Measurements from ENCODE around the gene PHLDB3. TPM values are rescaled to one million over a fixed set of nuclear protein-coding genes. Genes with fewer than 3 reads are reported as not detected.

Gene PHLDB3
- total and polyA plus RNA-seq, 2 of the 4 experiments (the other 2 are of a cell fraction) = 2.9 to 10.6 TPM

DNA sequence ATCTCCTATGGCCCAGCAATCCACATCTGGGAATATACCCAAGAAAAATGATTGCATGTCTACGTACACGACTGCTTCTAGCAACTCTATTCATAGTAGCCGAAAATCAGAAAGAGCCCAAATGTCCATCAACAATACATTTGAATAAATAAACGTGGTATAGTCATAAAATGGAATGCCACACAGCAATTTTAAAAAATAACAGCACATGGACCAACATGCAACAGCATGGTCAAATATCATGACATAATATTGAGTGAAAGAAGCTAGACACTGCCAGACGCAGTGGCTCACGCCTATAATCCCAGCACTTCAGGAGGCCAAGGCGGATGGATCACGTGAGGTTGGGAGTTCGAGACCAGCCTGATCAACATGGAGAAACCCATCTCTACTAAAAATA, 73.6 kb downstream of the PHLDB3 start:
- Histone ChIP-seq H4K8ac (ENCODE audit: low read depth in 2 of 2, low read length in 2 of 2) (no peak overlapping the region), H3K9me1 (ENCODE audit: insufficient read depth, low read length) (no peaks in the 10 kb centered on the region), H2BK5ac (ENCODE audit: low read depth, low read length, poor library complexity, severe bottlenecking) (no peak overlapping the region), H4K5ac (ENCODE audit: low read depth, low read length) (no peak overlapping the region), H2BK15ac (ENCODE audit: low read depth, low read length) (no peak overlapping the region), H3K4me3 (ENCODE audit: insufficient read depth, low read depth, low read length) (no peak overlapping the region), H3K9me3 (ENCODE audit: control insufficient read depth, insufficient read depth, low read length) (no peaks in the 10 kb centered on the region), H3K14ac (replicated peaks; ENCODE audit: low read depth, low read length) (no peak overlapping the region), H4K20me1 (ENCODE audit: insufficient read depth, low read length) (no peaks in the 10 kb centered on the region), H3K4me2 (ENCODE audit: low read depth, low read length) (no peak overlapping the region), H2AK5ac (ENCODE audit: low read depth, low read length) (no peak overlapping the region), H3K79me1 (ENCODE audit: low read depth in 1 of 2, low read length in 2 of 2) (no peaks in the 10 kb centered on the region), H3K27ac (ENCODE audit: insufficient read depth, low read length) (no peak overlapping the region), H3K36me3 (ENCODE audit: control insufficient read depth, insufficient read depth, low read length) (no peaks in the 10 kb centered on the region), H3K9ac (ENCODE audit: low read depth, low read length) (no peak overlapping the region), H4K91ac (ENCODE audit: insufficient read depth, low read depth, low read length) (no peak overlapping the region), H2AFZ (replicated peaks; ENCODE audit: low read length, poor library complexity) (no peak overlapping the region), H3K56ac (ENCODE audit: extremely low read depth, insufficient read depth, low read length) (no peak overlapping the region), H3K23ac (ENCODE audit: low read depth, low read length) (no peak overlapping the region), H3K27me3 (ENCODE audit: control insufficient read depth, insufficient read depth, low read length) (0 out of 2 replicates have a peak, but pooled peaks cover 1% of the 10 kb centered on the region), H2AK9ac (replicated peaks; ENCODE audit: low read depth, low read length, poor library complexity) (no peak overlapping the region), H2BK120ac (ENCODE audit: low read depth, low read length) (no peak overlapping the region), H3K18ac (ENCODE audit: low read depth, low read length) (no peak overlapping the region), H3K4ac (ENCODE audit: low read depth, low read length) (no peak overlapping the region), H3K4me1 (ENCODE audit: control insufficient read depth, insufficient read depth, low read length) (no peaks in the 10 kb centered on the region), H2BK20ac (ENCODE audit: low read depth, low read length) (no peak overlapping the region)
- in situ Hi-C loops (cut with MboI; ENCODE audit: low sequenced_read_pairs) (no loop called here), dilution Hi-C loops (cut with HindIII; ENCODE audit: low sequenced_read_pairs, unreplicated experiment) (no loop called here), intact Hi-C loops (cut with micrococcal nuclease) (loop anchor here (5.0 kb wide), 1 partner anchor 221 kb away; no protein-coding TSS in a partner anchor)
- CTCF ChIA-PET = no interaction called here
- POLR2A ChIA-PET (ENCODE audit: unreplicated experiment) = no interaction called here
- no CpG with 5 or more reads among the region's 9 CpGs for WGBS, 2 experiments (ENCODE audit: extremely low coverage in 2 of 2, insufficient read length in 1 of 2)
- ATAC-seq (ENCODE audit: low read depth) (no peak), DNase-seq (no peak)
- TF ChIP-seq NFE2L2 (IDR thresholded peaks at IDR 0.05; ENCODE audit: low read depth, low read length) = no peak
- TF ChIP-seq FOS (IDR thresholded peaks at IDR 0.05; ENCODE audit: low read depth, low read length) = no peak
- no peak for TF ChIP-seq POLR2A (IDR thresholded peaks at IDR 0.05; ENCODE audit: low read depth, low read length)
- TF ChIP-seq CHD1 (IDR thresholded peaks at IDR 0.05; ENCODE audit: low read depth, low read length) = no peak
- TF ChIP-seq BHLHE40 (IDR thresholded peaks at IDR 0.05; ENCODE audit: low read depth, low read length) = no peak
- TF ChIP-seq RAD21 (IDR thresholded peaks at IDR 0.05; ENCODE audit: low read length) = no peak
- TF ChIP-seq SMC3 (IDR thresholded peaks at IDR 0.05; ENCODE audit: low read depth, low read length) = no peak
- TF ChIP-seq MAZ (IDR thresholded peaks at IDR 0.05; ENCODE audit: borderline replicate concordance, low read depth, low read length) = no peak
- TF ChIP-seq, protein P1, sequence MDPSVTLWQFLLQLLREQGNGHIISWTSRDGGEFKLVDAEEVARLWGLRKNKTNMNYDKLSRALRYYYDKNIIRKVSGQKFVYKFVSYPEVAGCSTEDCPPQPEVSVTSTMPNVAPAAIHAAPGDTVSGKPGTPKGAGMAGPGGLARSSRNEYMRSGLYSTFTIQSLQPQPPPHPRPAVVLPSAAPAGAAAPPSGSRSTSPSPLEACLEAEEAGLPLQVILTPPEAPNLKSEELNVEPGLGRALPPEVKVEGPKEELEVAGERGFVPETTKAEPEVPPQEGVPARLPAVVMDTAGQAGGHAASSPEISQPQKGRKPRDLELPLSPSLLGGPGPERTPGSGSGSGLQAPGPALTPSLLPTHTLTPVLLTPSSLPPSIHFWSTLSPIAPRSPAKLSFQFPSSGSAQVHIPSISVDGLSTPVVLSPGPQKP (IDR thresholded peaks at IDR 0.05; ENCODE audit: borderline replicate concordance, low read depth, low read length) = no peak
- no peak for TF ChIP-seq RCOR1 (IDR thresholded peaks at IDR 0.05; ENCODE audit: insufficient replicate concordance, low read length)
- TF ChIP-seq, protein P2, sequence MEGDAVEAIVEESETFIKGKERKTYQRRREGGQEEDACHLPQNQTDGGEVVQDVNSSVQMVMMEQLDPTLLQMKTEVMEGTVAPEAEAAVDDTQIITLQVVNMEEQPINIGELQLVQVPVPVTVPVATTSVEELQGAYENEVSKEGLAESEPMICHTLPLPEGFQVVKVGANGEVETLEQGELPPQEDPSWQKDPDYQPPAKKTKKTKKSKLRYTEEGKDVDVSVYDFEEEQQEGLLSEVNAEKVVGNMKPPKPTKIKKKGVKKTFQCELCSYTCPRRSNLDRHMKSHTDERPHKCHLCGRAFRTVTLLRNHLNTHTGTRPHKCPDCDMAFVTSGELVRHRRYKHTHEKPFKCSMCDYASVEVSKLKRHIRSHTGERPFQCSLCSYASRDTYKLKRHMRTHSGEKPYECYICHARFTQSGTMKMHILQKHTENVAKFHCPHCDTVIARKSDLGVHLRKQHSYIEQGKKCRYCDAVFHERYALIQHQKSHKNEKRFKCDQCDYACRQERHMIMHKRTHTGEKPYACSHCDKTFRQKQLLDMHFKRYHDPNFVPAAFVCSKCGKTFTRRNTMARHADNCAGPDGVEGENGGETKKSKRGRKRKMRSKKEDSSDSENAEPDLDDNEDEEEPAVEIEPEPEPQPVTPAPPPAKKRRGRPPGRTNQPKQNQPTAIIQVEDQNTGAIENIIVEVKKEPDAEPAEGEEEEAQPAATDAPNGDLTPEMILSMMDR (conservative IDR thresholded peaks at IDR 0.05; ENCODE audit: low read depth, low read length) = no peak
- no peak for TF ChIP-seq CEBPB (IDR thresholded peaks at IDR 0.05; ENCODE audit: low read depth, low read length)
- no peak for TF ChIP-seq RFX5 (IDR thresholded peaks at IDR 0.05; ENCODE audit: low read depth, low read length)
- TF ChIP-seq, protein P3, sequence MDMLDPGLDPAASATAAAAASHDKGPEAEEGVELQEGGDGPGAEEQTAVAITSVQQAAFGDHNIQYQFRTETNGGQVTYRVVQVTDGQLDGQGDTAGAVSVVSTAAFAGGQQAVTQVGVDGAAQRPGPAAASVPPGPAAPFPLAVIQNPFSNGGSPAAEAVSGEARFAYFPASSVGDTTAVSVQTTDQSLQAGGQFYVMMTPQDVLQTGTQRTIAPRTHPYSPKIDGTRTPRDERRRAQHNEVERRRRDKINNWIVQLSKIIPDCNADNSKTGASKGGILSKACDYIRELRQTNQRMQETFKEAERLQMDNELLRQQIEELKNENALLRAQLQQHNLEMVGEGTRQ (IDR thresholded peaks at IDR 0.05; ENCODE audit: low read depth, low read length) = no peak
- TF ChIP-seq MXI1 (IDR thresholded peaks at IDR 0.05; ENCODE audit: borderline replicate concordance, low read depth, low read length) = no peak
- no peak for TF ChIP-seq MAFK (IDR thresholded peaks at IDR 0.05; ENCODE audit: low read depth, low read length)
- no TSS peak for BruUV-seq (replicated peaks)
